ENCODE data around the gene SLC29A1. TPM values are rescaled to one million over a fixed set of nuclear protein-coding genes. Genes with fewer than 3 reads are reported as not detected.
A peak's percentile ranks its signal among the peaks of the same experiment; 100 is the strongest.
"Not testable (repeated sequence)": the region's sequence is repeated elsewhere in the genome, so short reads cannot be mapped to it uniquely, and the experiment has no call there.

The SLC29A1 gene
- total and polyA plus RNA-seq, 9 of the 15 experiments (the other 6 are each of a cell fraction or from before 2014, with no cell fraction given), result 18.9 to 170 (median 57.7) TPM

DNA sequence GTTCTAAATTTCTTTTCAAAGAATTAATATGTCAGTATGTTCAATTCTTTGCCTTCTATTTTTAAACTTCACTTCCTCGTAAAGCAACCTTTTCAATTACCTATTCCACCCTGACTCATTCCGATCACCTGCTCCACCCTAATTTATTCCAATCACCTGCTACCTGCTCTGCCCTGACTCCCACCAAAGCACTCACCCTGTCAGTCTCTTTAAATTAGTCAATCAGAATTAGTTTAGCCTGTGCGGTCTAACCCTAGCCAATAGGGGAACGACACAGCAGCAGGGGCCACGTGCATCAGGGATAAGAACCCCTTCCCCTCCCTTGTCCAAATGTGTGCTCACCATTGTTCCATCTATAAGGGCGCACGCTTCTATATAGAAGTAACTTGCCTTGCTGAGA lies 38.0 kb upstream of the SLC29A1 start:
- BruUV-seq (replicated peaks); H3K36me3 ChIP-seq (ENCODE audit: control insufficient read depth, insufficient read depth, low read length); H3K27ac ChIP-seq (ENCODE audit: extremely low read depth, low read depth, low read length); H3K4me3 ChIP-seq; H3K9me3 ChIP-seq (replicated peaks; ENCODE audit: control insufficient read depth, insufficient read depth, low read depth, low read length); H2AFZ ChIP-seq (ENCODE audit: low read depth, low read length); DNase-seq (ENCODE audit: extremely low read depth in 1 of 4, low spot score in 3 of 4); H3K9me1 ChIP-seq (ENCODE audit: control insufficient read depth, insufficient read depth, low read length); in situ Hi-C loops (cut with MboI); H3K9ac ChIP-seq (ENCODE audit: insufficient read depth in 1 of 2, low read depth in 2 of 2, low read length in 2 of 2); FAIRE-seq; H3K27me3 ChIP-seq (ENCODE audit: control insufficient read depth in 2 of 2, insufficient read depth in 2 of 2, low read length in 2 of 2); ATAC-seq; CTCF ChIA-PET (ENCODE audit: low intra/inter-chr PET ratio); H3K79me2 ChIP-seq (ENCODE audit: control insufficient read depth, insufficient read depth, low read length); H3K4me2 ChIP-seq (ENCODE audit: insufficient read depth, low read length); H4K20me1 ChIP-seq (replicated peaks; ENCODE audit: control insufficient read depth, insufficient read depth, low read length); intact Hi-C loops (cut with micrococcal nuclease): not testable (repeated sequence)
- POLR2A ChIA-PET, result interaction anchor here (0.7 to 2.4 kb wide), 2 partner anchors 16 to 34 kb away, joined by 3 to 10 read pairs; no protein-coding TSS in a partner anchor
- H3K4me1 ChIP-seq (replicated peaks in 1 of 2; ENCODE audit: control insufficient read depth in 2 of 2, insufficient read depth in 2 of 2, low read length in 2 of 2), result peaks cover 10 to 11% of the 10 kb centered on the region in 2 experiments; a peak in 2 of 5 replicates
- TF ChIP-seq, protein P1, sequence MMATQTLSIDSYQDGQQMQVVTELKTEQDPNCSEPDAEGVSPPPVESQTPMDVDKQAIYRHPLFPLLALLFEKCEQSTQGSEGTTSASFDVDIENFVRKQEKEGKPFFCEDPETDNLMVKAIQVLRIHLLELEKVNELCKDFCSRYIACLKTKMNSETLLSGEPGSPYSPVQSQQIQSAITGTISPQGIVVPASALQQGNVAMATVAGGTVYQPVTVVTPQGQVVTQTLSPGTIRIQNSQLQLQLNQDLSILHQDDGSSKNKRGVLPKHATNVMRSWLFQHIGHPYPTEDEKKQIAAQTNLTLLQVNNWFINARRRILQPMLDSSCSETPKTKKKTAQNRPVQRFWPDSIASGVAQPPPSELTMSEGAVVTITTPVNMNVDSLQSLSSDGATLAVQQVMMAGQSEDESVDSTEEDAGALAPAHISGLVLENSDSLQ (IDR thresholded peaks at IDR 0.05), result peak; percentile 41; the same call in 1 of the 2 replicates
- 46% methylated on average over 7 of the region's 7 CpGs for WGBS (ENCODE audit: insufficient coverage, low coverage, missing lambda C conversion rate)

DNA sequence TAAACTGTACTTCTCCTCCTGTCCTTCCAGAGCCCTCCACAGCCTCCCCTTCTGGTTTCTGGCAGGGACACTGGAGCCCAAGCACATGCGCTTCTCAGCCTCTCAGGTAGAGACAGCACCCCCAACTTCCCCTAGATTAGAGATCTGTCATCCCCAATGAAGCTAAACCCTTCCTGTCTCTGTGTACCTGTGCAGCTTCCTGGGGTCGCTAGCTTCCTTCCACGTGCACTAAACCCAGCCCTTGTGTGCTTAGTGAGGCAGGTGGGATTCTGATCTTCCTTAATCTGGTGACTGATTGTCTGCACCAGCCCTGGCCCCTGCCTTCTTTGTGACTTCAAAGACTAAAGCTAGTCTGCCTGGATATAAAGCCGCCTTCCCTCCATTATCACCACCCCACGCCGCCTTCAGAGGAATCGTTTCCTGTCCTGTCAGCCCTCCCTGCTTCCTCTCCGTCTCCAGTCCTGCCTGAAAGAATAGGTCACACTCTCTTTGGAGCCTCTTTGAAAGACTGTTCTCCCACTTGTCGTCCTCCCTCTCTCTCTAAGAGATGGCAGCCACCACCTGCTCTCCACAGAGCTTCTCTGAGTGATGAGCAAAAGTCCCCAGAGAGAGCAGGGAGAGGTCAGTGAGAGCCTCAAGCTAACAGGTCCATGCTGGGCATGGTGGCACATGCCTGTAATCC lies 37.3 kb upstream of the SLC29A1 start:
- FAIRE-seq (no peak), ATAC-seq (peak; percentile 59), DNase-seq (ENCODE audit: extremely low read depth in 1 of 4, low spot score in 3 of 4) (peak in 2 of 4 experiments; percentile 22 to 23)
- no peaks in the 10 kb centered on the region for H3K79me2 ChIP-seq (ENCODE audit: control insufficient read depth, insufficient read depth, low read length)
- no peaks in the 10 kb centered on the region for H3K27me3 ChIP-seq (ENCODE audit: control insufficient read depth in 2 of 2, insufficient read depth in 2 of 2, low read length in 2 of 2)
- intact Hi-C loops (cut with micrococcal nuclease), result no loop called here
- H3K27ac ChIP-seq (ENCODE audit: extremely low read depth, low read depth, low read length), result no peak overlapping the region
- ChIA-PET CTCF (ENCODE audit: low intra/inter-chr PET ratio) (no interaction called here), POLR2A (interaction anchor here (0.7 to 2.4 kb wide), 5 partner anchors 8 to 61 kb away, joined by 3 to 11 read pairs (median 4); partner anchors contain the start of gene HSP90AB1)
- H3K9me3 ChIP-seq (replicated peaks; ENCODE audit: control insufficient read depth, insufficient read depth, low read depth, low read length), result no peaks in the 10 kb centered on the region
- in situ Hi-C loops (cut with MboI), result no loop called here
- H2AFZ ChIP-seq (ENCODE audit: low read depth, low read length), result peak overlapping the region; percentile 96
- H3K4me2 ChIP-seq (ENCODE audit: insufficient read depth, low read length), result peak overlapping the region; percentile 64
- no peak overlapping the region for H3K4me3 ChIP-seq
- H3K4me1 ChIP-seq (replicated peaks in 1 of 2; ENCODE audit: control insufficient read depth in 2 of 2, insufficient read depth in 2 of 2, low read length in 2 of 2), result peaks cover 10 to 11% of the 10 kb centered on the region in 2 experiments; a peak in 3 of 5 replicates
- no peaks in the 10 kb centered on the region for H4K20me1 ChIP-seq (replicated peaks; ENCODE audit: control insufficient read depth, insufficient read depth, low read length)
- no TSS peak for BruUV-seq (replicated peaks)
- 17% methylated on average over 9 of the region's 9 CpGs for WGBS (ENCODE audit: insufficient coverage, low coverage, missing lambda C conversion rate)
- no peaks in the 10 kb centered on the region for H3K9me1 ChIP-seq (ENCODE audit: control insufficient read depth, insufficient read depth, low read length)
- H3K9ac ChIP-seq (ENCODE audit: insufficient read depth in 1 of 2, low read depth in 2 of 2, low read length in 2 of 2), result peak overlapping the region; percentile 9 to 80; a peak in 2 of 4 replicates
- no peaks in the 10 kb centered on the region for H3K36me3 ChIP-seq (ENCODE audit: control insufficient read depth, insufficient read depth, low read length)
- TF ChIP-seq ZNF764 (CRISPR knock-in tag; IDR thresholded peaks at IDR 0.05; ENCODE audit: low read depth) (no peak), NR2C1 (IDR thresholded peaks at IDR 0.05) (no peak), NR2C1 (tag; IDR thresholded peaks at IDR 0.05) (peak; percentile 23; the same call in 1 of the 2 replicates), ZC3H11A (IDR thresholded peaks at IDR 0.05; ENCODE audit: low read depth, low read length) (no peak), L3MBTL2 (IDR thresholded peaks at IDR 0.05) (peak; percentile 59), DACH1 (IDR thresholded peaks at IDR 0.05; ENCODE audit: partially characterized antibody) (no peak), HDAC8 (tag; IDR thresholded peaks at IDR 0.05) (0 out of 2 replicates have a peak, but pooled peaks have one; percentile 39), SMC3 (conservative IDR thresholded peaks at IDR 0.05; ENCODE audit: insufficient read depth, low read depth, low read length) (no peak), TEAD4 (IDR thresholded peaks at IDR 0.05; ENCODE audit: low read length) (no peak), TEAD4 (CRISPR knock-in tag; IDR thresholded peaks at IDR 0.05; ENCODE audit: borderline replicate concordance) (no peak)
- TF ChIP-seq, protein P2, sequence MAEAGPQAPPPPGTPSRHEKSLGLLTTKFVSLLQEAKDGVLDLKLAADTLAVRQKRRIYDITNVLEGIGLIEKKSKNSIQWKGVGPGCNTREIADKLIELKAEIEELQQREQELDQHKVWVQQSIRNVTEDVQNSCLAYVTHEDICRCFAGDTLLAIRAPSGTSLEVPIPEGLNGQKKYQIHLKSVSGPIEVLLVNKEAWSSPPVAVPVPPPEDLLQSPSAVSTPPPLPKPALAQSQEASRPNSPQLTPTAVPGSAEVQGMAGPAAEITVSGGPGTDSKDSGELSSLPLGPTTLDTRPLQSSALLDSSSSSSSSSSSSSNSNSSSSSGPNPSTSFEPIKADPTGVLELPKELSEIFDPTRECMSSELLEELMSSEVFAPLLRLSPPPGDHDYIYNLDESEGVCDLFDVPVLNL (CRISPR knock-in tag; IDR thresholded peaks at IDR 0.05; ENCODE audit: low read depth), result no peak
